D721Med (cell line): ENCODE measurements around the gene TCF7L1.

Experiments
- DNase-seq: peaks from one replicate; pipeline ENCODE4 v3.0.0; 2011; ENCODE audit warnings: low spot score; ENCODE audit not compliant: insufficient read length
- FAIRE-seq: peaks from 2 replicates; lab custom pipeline; 2011; peaks lifted over from hg19 to GRCh38; lab: Jason Lieb, UNC
- CTCF ChIP-seq: IDR thresholded peaks from 2 replicates; pipeline ENCODE4 v1.5.1; 2012; ENCODE audit warnings: mild to moderate bottlenecking, control low read depth; ENCODE audit not compliant: insufficient read depth; ENCODE audit errors: missing control alignments

TCF7L1 gene

DNA sequence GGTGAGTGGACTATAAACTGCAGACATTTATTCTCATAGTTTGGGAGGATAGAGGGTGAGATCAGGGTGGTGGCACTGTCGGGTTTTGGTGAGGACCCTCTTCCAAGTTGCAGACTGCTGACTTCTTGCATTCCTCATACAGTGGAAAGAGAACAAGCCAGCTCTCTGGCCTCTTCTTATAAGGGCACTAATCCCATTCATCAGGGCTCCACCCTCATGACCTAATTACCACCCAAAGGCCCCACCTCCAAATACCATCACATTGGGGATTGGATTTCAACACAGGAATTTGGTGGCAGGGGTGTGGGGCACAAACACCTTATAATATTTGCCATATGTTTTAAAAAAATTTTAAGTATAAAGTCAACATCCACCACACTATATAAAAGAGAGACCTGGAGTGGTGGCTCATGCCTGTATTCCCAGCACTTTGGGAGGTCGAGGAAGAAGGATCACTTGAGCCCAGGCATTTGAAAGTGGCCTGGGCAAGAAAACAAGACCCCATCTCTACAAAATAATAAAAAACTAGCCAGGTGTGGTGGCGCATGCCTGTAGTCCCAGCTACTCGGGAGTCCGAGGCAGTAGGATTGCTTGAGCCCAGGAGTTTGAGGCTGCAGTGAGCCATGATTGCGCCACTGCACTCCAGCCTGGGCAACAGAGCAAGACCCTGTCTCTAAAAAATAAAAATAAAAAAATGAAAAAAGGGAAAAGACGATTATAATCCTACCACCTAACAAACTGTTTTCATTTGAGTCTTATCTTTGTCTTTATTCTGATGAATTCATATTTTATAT, 44.0 kb downstream of the TCF7L1 start:
- FAIRE-seq (no peak), DNase-seq (no peak)
- no peak for TF ChIP-seq CTCF

DNA sequence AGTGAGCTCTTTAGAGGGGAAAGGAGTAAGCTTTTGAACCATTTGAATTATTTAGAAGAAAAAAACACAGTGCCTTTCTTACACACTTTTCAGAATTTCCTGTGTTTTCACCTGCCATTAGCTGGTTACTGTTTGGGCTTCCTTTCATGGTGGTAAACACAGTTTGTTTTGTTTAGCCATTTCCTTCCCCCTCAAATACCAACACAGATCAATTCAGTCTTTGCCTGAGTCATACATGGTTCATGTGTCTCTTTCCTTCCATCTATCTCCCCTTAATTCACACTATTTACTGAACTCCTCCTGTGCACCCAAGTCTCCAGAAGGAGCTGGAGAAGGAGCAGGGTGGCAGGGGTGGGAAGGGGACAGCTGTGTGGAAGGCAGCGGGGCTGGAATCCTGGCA, 45.0 kb downstream of the TCF7L1 start:
- no peak for DNase-seq
- TF ChIP-seq CTCF = no peak
- FAIRE-seq = no peak

GRCh38 chr2:85178980-85179411, 45.8 kb downstream of the TCF7L1 start:
- DNase-seq (no peak), FAIRE-seq (no peak)
- no peak for TF ChIP-seq CTCF

GRCh38 chr2:85179541-85179940, 46.3 kb downstream of the TCF7L1 start:
- TF ChIP-seq CTCF = no peak
- FAIRE-seq (no peak), DNase-seq (no peak)

DNA sequence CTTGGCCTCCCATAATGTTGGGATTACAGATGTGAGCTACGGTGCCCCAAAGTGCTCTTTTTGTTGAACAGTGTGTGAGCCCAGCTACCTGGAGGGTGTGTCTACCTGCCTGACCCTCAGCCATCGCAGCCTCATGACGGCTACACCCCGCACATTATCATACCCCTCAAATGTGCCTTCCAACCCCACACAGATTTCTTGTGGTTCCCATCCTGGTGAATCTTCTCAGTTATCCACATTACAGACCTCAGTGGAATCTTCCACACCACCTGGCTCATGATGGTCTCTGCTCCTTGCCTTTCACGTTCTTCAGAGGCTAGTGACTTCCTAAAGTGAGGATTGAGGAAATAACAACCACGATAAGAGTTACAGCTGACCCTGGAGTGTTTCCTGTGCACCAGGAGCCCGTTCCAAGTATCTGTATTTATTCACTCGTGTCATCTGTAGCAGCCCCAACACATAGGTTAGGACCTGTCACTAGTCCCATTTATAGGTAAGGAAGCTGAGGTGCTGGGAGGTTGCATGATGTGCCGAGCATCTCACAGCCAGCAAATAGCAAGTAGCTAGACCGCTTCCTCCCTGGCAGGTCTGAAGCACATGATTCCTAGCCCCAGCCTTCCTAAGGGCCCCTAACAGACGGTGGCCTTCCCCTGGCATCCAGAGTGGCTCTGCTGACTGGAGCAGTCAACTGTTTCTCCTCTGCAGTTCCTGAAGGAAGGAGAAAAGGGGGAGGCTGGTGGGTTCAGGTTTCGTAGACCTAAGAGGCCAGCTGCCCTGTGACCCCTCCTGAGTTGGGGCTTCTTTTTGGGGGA, 47.3 kb downstream of the TCF7L1 start:
- FAIRE-seq (no peak), DNase-seq (no peak)

DNA sequence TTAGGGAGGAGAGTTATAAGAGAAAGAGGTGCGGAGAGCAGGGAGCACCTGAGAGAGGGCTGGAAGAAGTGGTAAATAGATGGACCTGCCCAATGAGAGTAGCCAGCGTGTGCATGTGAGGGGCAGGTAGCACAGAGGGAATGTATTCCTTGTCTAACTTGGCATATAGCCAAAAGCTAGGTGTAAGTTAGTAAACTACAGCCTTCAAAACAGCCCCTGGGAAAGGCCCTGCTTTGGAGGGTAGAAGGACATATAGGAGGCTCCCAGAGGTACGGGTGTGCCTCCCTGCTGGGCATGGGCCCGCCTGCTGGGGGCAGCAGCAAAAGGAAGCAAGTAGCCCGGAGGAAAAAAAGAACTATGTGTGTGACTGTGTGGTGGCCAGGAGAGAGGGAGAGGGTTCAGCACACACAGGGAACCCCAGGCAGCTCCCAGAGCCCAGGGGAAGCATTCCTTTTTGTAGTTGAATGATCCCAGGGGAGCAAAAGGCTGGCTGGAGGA, 48.0 kb downstream of the TCF7L1 start:
- DNase-seq (no peak), FAIRE-seq (no peak)
- TF ChIP-seq CTCF = no peak

More for the DNA sequence above, 47.3 kb downstream of the TCF7L1 start:
- no peak for TF ChIP-seq CTCF
